Fibroblast of mammary gland (primary cell): ENCODE results near the gene RIOK3.
"Not testable (repeated sequence)": the region's sequence is repeated elsewhere in the genome, so short reads cannot be mapped to it uniquely, and the experiment has no call there.

Source experiments
- DNase-seq: peaks from one replicate; pipeline ENCODE4 v3.0.0-alpha.2; 2010; ENCODE audit warnings: low read depth
- H3K4me3 ChIP-seq: 2 replicates; pipeline ENCODE4 v1.5.1; 2011; ENCODE audit warnings: low read depth, mild to moderate bottlenecking, low read length, moderate library complexity; ENCODE audit not compliant: control insufficient read depth
- TF ChIP-seq, protein P1 (sequence below): conservative IDR thresholded peaks from 2 replicates; pipeline ENCODE4 v1.5.1; 2011; ENCODE audit warnings: low read depth, low read length, inconsistent platforms; ENCODE audit not compliant: control insufficient read depth, insufficient read depth

Gene RIOK3

DNA sequence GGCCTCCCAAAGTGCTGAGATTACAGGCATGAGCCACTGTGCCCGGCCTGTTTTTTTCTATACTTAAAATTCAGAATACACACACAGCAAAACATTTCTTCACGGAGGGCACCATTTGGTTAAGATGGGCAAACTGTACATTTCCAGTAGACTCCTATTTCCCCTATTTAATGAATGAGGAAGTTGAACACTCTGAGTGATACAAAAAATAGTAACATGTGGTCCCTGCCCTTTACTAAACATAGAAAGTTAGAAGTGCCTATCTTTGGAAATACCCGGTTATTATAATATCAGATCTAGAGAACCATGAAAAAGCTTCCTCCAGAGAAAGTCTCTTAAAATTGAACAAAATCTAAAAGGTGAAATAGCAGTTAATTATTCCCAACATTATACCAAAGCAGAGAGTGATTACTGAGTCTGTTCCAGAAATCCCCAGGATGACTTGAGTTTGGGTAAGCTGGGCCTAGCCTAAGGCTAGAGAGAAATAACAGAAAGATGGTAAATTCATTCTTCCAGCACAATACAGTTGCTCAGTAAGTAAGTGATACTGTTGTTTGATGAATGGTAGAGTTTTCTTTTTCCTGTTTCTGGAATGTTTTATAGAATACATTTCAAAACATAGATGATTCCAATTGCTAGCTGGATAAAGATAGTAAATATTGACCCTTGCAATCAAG lies 26.9 kb downstream of the RIOK3 start:
- TF ChIP-seq, protein P1, sequence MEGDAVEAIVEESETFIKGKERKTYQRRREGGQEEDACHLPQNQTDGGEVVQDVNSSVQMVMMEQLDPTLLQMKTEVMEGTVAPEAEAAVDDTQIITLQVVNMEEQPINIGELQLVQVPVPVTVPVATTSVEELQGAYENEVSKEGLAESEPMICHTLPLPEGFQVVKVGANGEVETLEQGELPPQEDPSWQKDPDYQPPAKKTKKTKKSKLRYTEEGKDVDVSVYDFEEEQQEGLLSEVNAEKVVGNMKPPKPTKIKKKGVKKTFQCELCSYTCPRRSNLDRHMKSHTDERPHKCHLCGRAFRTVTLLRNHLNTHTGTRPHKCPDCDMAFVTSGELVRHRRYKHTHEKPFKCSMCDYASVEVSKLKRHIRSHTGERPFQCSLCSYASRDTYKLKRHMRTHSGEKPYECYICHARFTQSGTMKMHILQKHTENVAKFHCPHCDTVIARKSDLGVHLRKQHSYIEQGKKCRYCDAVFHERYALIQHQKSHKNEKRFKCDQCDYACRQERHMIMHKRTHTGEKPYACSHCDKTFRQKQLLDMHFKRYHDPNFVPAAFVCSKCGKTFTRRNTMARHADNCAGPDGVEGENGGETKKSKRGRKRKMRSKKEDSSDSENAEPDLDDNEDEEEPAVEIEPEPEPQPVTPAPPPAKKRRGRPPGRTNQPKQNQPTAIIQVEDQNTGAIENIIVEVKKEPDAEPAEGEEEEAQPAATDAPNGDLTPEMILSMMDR: no peak
- DNase-seq: no peak
- H3K4me3 ChIP-seq: no peak overlapping the region

DNA sequence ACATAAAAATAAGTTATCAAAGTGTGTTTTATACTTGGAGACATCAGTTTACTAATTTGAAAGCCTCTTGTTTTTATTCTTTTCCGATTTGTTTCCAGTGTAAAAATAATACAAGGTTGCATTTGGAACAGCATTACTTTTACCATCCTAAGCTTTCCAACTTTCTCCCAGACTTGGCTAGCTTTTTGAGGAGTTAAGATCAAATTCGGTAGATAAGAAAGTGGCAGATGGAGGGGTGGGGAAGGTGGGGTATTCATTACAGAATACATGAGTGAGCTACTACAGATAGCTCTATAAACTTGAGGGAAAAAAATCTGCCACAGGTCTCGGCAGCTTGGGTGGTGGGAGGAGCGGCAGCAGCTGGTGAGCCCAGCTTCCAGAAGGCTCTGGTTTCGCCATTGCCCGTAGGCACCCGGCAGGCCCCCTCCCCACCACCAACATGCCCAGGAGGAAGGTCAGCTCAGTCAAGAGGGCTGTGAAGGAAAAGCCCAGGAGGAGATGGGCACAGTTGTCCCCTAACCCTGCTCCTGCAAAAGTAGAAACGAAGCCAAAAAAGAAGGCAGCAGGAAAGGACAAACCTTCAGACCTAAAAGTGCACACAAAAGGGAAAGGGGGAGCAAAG lies 31.6 kb downstream of the RIOK3 start:
- DNase-seq: no peak
- TF ChIP-seq, protein P1: no peak
- no peak overlapping the region for H3K4me3 ChIP-seq

DNA sequence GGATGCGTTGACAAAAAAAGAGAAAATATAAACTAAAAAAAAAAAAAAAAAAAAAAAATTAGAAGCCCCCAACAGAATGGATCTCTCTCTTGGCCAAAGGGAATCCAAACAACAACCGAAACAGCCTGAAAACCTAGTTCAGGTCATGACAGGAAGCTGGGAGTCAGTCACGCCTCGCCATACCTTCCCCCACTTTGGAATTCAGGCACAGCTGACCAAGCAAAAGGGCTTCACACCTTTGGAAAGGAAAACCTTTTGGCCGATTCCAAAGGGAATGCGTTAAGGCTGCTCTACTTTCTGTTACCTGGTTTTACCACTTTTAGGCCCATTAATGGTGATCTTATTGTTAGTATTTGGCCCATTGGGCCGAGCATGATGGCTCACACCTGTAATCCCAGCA lies 32.3 kb downstream of the RIOK3 start:
- TF ChIP-seq, protein P1: no peak
- DNase-seq: no peak
- H3K4me3 ChIP-seq: no peak overlapping the region

DNA sequence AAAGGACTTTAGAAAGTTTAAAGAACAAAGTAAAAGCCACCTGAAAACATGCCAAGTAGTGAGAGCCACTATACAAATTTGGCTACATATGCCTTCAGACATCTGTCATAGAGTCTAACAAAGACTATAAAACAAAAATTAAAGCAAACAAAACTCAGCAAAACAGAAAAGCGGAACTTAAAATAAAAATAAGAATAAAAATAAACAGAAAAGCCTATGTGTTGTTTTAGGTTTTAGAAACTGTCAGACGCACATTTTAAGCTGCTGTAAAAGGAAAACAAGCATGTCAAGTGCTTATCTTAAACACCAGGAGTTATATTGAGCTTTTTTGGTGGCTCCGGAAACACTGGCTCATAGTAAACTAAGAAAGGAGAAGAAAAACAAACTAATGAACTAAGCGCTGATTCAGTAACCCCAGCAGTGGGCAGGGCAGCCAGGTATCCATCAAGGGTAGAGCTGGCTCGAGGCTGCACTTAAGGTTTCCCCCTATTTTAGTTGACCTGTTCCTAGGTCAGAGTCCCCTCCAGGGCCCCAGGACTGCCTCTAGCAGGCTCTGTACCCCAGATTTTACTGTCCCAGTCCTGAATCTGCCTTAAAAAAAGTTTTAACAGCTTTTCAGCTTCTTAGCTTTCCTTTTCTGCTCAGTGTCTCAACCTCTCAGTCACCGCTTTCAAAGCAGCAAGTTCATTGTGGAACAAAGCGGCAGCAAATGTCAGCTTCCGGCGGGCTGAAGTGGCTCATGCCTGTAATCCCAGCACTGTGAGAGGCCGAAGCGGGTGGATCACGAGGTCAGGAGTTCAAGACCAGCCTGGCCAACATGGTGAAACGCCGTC lies 34.9 kb downstream of the RIOK3 start:
- DNase-seq: no peak
- TF ChIP-seq, protein P1: no peak
- H3K4me3 ChIP-seq: no peak overlapping the region

DNA sequence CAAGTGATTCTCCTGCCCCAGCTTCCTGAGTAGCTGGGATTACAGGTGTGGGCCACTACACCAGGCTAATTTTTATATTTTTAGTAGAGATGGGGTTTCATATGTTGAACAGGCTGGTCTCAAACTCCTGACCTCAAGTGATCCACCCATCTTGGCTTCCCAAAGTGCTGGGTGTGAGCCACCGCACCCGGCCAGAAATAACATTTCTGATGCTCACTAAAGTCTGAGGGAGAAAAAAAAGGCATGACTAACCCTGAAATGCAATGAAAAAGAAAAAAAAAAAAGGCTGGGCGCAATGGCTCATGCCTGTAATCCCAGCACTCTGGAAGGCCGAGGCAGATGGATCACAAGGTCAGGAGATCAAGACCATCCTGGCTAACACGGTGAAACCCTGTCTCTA lies 36.5 kb downstream of the RIOK3 start:
- peak; percentile 64 for DNase-seq
- not testable (repeated sequence) for H3K4me3 ChIP-seq

DNA sequence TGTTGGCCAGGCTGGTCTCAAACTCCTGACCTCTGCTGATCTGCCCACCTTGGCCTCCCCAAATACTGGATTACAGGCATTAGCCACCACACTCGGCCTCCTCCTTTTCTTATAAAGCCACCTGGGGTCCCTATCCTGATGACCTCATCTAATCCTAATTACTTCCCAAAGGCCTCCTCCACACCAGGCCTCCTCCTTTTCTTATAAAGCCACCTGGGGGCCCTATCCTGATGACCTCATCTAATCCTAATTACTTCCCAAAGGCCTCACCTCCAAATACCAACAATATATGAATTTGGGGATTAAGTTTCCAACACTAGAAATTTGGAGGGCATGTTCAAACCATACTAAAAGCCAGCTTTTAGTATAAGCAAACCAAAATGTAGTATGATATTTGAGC lies 40.6 kb downstream of the RIOK3 start:
- no peak overlapping the region for H3K4me3 ChIP-seq
- TF ChIP-seq, protein P1: no peak
- DNase-seq: no peak

DNA sequence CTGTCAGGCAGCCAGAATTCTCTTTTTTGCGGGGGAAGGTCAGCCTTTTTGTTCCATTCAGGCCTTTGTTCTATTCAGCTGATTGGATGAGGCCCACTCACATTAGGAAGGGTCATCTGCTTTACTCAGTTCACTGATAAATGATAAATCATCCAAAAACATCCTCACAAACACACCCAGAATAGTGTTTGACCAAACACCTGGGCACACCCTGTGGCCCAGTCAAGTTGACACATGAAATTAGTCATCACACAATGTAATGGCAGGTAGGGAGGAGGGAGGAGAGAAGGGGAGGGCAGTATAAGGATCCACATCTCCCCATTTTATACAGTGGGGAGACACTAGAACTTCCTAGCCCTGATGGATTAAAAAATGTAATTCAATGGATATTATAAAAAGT lies 41.9 kb downstream of the RIOK3 start:
- no peak overlapping the region for H3K4me3 ChIP-seq
- TF ChIP-seq, protein P1: no peak
- no peak for DNase-seq
